NCI-H2196 (cell line): ENCODE data around the gene OPA1.
A peak's percentile ranks its signal among the peaks of the same experiment; 100 is the strongest.

Experiments
- DNase-seq: peaks from one replicate; lab custom pipeline; 2025; ENCODE audit not compliant: unreplicated experiment; lab: John Stamatoyannopoulos, UW

The OPA1 gene

GRCh38 chr3:193702967-193703366 is 110.0 kb downstream of the OPA1 start:
- DNase-seq = no peak

GRCh38 chr3:193704431-193704830 is 111.4 kb downstream of the OPA1 start:
- DNase-seq = no peak

DNA sequence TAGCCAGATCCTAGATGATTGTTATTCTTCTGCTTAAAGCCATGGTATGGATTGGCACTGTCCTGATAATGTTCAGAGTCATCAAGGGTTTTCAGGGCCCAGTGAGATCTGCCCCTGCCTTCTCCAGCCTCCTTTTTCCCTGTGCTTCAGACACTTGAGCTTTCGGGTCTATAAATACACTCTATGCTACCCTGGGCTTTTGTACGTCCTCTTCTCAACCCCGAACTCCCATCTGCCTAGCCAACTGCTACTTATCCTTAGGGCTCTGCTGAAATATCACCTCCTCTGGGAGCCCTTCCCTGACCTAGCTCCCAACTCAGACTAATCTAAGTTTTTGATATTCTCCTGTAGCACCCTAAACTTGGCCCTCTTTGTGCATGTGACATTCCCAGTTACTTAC is 115.3 kb downstream of the OPA1 start:
- no peak for DNase-seq

- no peak for DNase-seq
These were observed 117.5 kb downstream of the OPA1 start for GRCh38 chr3:193710286-193711165.

DNA sequence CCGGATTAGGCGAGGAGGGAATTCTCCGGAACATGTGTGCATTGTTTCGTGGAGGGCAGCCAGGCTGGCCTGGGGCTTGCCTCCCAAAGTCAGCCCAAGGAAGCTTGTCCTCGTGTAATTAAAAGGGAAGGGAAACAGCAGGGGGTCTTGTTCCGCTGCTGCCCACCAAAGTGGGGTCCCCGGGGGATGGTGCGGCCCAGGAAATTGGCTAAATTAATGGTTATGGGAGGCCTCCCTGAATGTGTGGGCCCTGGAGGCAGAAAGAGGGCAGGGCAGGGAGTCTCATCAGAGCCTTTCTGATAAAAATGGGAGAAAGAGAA is 118.1 kb downstream of the OPA1 start:
- DNase-seq = no peak

- no peak for DNase-seq
These were observed 118.5 kb downstream of the OPA1 start for GRCh38 chr3:193711523-193711963.

- DNase-seq = peak; percentile 99
These were observed 119.1 kb downstream of the OPA1 start for GRCh38 chr3:193711964-193712598.

- no peak for DNase-seq
These were observed 119.9 kb downstream of the OPA1 start for GRCh38 chr3:193712938-193713337.

GRCh38 chr3:193714523-193715137 is 121.6 kb downstream of the OPA1 start:
- no peak for DNase-seq

- no peak for DNase-seq
These were observed 123.1 kb downstream of the OPA1 start for GRCh38 chr3:193716150-193716549.

- no peak for DNase-seq
These were observed 126.7 kb downstream of the OPA1 start for GRCh38 chr3:193719735-193720134.

DNA sequence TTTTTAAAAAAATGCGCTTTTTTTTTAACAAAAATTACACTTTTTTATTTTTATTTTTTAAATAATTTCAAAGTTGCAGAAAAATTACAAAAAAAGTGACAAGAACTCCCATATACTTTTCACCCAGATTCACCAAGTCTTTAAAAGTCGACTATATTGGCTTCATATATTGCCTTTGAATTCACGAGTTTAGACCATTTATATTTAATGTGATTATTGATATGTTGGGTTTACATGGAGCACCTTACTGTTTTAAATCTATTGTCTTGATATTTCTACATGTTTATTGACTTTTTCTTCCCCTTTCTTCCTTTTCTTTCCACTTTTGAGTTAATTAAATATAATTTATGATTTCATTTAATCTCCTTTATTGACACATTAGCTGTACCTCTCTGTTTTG is 127.2 kb downstream of the OPA1 start:
- DNase-seq = no peak

GRCh38 chr3:193722566-193722965 is 129.6 kb downstream of the OPA1 start:
- DNase-seq = no peak

- no peak for DNase-seq
These were observed 134.1 kb downstream of the OPA1 start for GRCh38 chr3:193727089-193727488.

GRCh38 chr3:193728429-193729087 is 135.6 kb downstream of the OPA1 start:
- DNase-seq = no peak

DNA sequence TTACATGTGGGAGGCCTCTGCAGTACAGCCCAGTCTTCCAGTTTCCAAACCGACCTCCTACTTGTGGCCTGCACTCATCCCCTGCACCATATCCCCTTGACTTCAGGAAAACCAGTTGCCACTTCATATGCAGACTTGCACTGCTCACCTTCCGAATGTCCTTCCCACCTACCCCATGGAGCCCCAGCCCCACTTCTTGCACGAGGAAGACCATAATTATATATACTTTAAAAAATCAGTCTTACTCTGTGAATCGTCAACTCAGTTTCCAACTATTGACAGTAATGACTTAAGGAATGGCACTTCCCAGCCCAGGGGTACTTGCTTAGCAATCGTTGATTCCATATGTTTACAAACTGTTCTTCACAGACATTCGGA is 136.1 kb downstream of the OPA1 start:
- no peak for DNase-seq

DNA sequence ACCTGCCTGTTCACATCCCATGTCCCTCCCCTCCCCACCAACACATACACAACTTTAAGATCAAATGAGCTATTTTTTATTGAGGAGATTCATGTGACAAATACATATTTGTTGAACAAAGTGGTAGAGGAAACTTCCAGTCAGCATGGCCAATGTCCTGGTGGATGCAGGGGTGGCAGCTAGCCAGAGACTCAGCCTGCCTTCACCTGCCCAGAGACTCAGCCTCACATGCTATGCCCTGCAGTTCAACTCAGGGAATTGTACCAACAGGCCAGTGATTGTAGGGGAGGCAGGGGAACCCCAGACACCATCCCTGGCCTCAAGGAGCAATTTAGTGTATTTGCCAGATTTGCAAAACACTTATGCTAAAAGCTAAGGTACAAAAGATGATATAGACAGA is 136.6 kb downstream of the OPA1 start:
- DNase-seq = no peak

DNA sequence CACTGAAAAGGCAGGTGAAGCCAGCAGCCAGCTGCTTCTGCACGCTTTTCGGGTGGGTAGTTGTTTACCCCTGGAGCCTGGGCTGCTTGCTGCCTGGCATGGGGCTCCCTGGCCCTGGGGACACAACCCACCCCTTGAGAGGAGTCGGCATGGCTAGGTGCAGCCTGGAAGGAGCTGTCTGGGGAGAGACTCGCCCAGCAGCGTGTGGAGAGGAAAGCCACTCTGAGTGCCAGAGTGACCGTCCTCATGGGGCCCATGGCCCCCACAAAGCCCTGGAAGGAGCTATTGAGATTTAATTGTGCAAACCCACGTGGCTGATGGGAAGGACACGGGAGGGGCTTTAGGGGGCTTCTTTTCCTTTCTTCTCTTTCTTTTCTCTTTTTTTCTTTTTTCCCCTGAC is 137.5 kb downstream of the OPA1 start:
- no peak for DNase-seq

GRCh38 chr3:193730976-193731375 is 138.0 kb downstream of the OPA1 start:
- no peak for DNase-seq

GRCh38 chr3:193731656-193732055 is 138.6 kb downstream of the OPA1 start:
- no peak for DNase-seq

GRCh38 chr3:193732391-193732790 is 139.4 kb downstream of the OPA1 start:
- no peak for DNase-seq

- no peak for DNase-seq
These were observed 139.8 kb downstream of the OPA1 start for GRCh38 chr3:193732827-193733226.
